ENCODE data around the gene NHS. TPM values are rescaled to one million over a fixed set of nuclear protein-coding genes. Genes with fewer than 3 reads are reported as not detected.

NHS gene
- total RNA-seq, 2 donors from 2014 or later, result 2.0 TPM

DNA sequence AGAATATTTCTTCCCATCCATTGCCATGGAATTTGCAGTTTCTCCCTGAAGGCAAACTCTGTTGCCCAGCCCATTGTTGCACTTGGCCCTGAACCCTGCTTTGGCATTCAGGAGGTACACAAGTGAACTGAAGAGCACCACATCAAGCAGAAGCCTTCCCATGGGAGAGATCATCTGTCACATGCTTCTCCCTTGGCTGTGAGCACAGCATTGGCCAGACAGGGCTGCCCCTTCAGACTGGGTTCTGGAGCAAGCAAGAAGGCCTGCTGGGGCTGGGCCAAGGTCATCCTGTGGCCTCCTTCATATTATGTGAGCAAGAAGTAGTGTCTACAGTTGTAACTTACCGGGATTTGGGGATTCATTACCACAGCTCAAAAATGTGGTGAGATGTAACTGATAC, 385.0 kb downstream of the NHS start:
- no peak for ATAC-seq
- no peak for DNase-seq
- intact Hi-C loops (cut with DNase I), result no loop called here

DNA sequence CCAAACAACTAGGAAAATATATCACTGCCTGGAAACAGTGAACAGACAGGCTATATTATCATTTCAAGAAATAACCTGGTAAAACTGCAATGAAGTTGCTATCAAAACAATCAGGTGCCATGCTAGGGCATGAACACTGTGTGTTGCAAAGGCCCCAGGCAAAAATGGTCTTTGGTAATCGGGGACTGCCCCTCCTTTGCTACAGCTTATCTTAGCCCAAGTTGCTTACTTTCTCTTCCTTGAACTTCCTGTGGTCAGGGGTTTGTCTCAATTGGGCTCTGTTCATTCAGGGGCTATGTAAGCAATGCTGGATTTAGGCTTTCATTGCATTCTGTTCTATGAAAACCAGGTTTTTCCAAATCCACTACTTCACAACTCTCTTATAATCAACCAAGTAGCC, 392.7 kb downstream of the NHS start:
- no peak for DNase-seq
- intact Hi-C loops (cut with DNase I), result no loop called here
- ATAC-seq, result no peak

DNA sequence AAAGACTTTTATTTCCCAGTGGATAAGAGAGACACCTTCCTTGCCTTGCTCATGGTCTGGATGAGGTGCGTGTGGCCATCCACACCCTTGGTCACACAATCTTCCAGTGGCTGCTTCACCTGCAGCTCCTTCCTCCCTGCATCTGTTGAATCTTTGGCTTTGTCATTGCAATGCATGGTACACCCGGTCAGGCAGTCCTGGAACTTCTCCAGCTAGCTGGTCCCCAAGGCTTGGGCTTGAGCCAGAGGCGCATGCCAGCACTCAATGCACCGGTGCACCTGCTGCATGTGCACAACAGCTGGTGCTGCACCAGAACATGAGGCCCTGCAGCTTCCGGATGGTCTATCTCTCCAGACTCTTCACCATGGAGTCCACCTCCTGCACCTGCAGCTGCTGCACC, 394.0 kb downstream of the NHS start:
- no peak for DNase-seq

DNA sequence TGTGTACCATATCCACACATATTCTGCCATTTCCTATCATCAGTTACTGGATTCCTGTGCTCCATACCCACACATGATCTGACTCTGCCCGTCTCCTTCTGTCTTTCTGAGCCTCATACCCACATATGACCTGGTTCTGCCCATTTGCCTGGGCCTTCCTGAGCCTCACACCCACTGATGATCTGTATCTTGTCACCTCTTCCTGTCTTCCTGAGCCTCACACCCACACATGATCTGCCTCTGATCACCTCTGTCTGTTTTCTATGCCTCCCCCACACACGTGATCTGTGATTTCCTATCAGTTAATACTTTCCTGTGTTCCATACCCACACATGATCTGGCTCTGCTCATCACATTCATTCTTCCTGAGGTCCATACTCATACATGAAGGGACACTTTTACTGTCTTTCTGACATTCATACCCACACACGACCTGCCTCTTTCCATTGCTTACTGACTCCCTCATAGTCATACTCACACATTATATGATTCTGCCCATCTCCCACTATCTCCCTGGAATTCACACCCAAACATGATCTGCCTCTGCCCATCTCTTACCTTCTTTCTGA, 394.8 kb downstream of the NHS start:
- DNase-seq, result no peak
- intact Hi-C loops (cut with DNase I), result no loop called here
- no peak for ATAC-seq

More for the DNA sequence above, 394.0 kb downstream of the NHS start:
- intact Hi-C loops (cut with DNase I), result no loop called here
- ATAC-seq, result no peak

DNA sequence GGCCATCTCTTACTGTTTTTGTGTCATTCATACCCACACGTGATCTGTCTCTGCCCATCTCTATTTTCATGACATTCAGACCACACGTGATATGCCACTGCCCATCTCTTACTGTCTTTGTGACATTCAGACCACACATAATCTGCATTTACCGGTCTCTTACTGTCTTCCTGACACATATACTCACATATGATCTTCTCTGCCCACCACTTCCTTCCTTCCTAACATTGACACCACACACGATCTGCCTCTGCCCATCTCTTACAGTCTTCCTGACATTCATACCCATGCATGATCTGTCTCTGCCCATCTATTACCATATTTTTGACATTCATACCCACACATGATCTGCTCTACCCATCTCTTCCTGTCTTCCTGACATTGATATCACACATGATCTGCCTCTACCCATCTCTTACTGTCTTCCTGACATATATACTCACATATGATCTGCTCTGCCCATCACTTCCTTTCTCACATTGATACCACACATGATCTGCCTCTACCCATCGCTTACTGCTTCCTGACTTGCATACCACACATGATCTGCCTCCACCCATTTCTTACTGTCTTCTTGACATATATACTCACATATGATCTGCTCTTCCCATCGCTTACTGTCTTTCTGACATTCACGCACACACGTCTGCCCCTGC, 398.3 kb downstream of the NHS start:
- DNase-seq, result no peak
- no peak for ATAC-seq
- intact Hi-C loops (cut with DNase I), result no loop called here

DNA sequence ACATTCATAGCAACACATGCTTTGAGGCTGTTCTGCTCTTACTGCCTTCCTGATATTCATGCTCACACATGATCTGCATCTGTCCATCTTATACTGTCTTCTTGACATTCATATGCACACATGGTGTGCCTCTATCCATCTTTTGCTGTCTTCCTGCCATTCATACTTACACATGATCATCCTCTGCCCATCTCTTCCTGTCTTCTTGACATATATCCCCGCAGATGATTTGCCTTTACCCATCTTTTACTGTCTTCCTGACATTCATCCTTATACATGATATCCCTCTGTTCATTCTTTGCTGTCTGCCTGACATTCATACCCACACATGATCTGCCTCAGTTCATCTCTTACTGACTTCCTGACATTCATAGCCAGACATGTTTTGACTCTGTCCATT, 399.1 kb downstream of the NHS start:
- intact Hi-C loops (cut with DNase I), result no loop called here
- DNase-seq (no peak), ATAC-seq (no peak)

DNA sequence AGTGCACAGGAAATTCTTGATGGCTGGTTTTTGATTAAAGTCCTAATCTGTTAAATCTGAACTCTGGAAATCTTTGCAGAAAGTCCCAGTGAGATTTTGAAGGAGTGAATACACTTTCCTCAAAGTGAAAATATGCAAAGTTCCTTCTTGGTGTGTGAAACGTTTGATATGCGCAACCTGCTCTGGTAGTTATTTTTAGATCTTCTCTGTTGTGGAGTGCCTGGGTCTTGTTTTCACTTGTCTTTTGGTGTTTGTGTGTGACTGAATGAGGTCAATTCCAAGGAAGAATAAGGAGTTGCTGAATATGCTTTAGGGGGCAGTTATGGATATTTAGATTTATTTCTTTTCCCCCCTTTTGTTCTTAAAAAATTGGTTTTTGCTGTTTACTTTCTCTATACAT, 404.0 kb downstream of the NHS start:
- ATAC-seq (no peak), DNase-seq (no peak)
- intact Hi-C loops (cut with DNase I), result no loop called here

DNA sequence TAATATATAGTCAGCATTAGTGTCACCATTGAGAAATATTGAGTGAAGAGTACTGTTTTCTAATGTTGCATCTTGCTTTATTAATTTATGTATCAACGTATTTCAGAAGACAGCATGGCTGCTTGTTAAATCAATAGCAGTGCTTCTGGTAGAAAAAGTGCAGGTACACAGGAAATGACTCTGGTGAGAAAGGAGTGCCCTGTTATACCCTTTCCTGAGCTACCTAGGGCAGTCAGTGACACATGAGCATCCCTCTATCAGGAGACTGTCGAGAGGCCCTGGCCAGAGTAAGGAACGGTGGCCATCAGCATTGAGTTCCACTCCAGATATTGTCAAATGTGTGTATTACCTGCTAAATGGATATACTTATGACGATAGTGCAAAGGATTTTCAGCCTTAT, 404.4 kb downstream of the NHS start:
- DNase-seq (no peak), ATAC-seq (no peak)
- intact Hi-C loops (cut with DNase I), result no loop called here

Small RNA genes within 50 kb of the gene (microRNA-seq; reads per million reads assigned to microRNA genes)
- 0 reads per million in 2 donors for gene MIR4768
